IPS-15b (cell line): ENCODE results near the gene BICC1.
"Not testable (repeated sequence)": the region's sequence is repeated elsewhere in the genome, so short reads cannot be mapped to it uniquely, and the experiment has no call there.

Experiments
- H3K27me3 ChIP-seq: one replicate; pipeline ENCODE4 v1.6.1; 2013; ENCODE audit warnings: low read length; ENCODE audit not compliant: control insufficient read depth, insufficient read depth
- H3K36me3 ChIP-seq: one replicate; pipeline ENCODE4 v1.6.1; 2013; ENCODE audit warnings: low read length; ENCODE audit not compliant: control insufficient read depth, insufficient read depth
- H3K4me1 ChIP-seq: one replicate; pipeline ENCODE4 v1.6.1; 2013; ENCODE audit warnings: mild to moderate bottlenecking, low read length; ENCODE audit not compliant: control insufficient read depth, insufficient read depth
- H3K4me3 ChIP-seq: one replicate; pipeline ENCODE4 v1.5.1; 2013; ENCODE audit warnings: low read depth, low read length
- H3K9ac ChIP-seq: one replicate; pipeline ENCODE4 v1.6.1; 2013; ENCODE audit warnings: low read depth, mild to moderate bottlenecking, low read length
- H3K9me3 ChIP-seq: one replicate; pipeline ENCODE4 v1.6.1; 2013; ENCODE audit warnings: mild to moderate bottlenecking, low read length; ENCODE audit not compliant: control insufficient read depth, insufficient read depth

BICC1 gene

GRCh38 chr10:58590152-58590840 lies 77.6 kb downstream of the BICC1 start:
- H3K9ac ChIP-seq: no peak overlapping the region
- no peaks in the 10 kb centered on the region for H3K9me3 ChIP-seq
- no peak overlapping the region for H3K4me3 ChIP-seq
- no peaks in the 10 kb centered on the region for H3K36me3 ChIP-seq
- no peaks in the 10 kb centered on the region for H3K27me3 ChIP-seq
- H3K4me1 ChIP-seq: no peaks in the 10 kb centered on the region

GRCh38 chr10:58590924-58591323 lies 78.3 kb downstream of the BICC1 start:
- Histone ChIP-seq H3K27me3 (no peaks in the 10 kb centered on the region), H3K36me3 (no peaks in the 10 kb centered on the region), H3K9ac (no peak overlapping the region), H3K4me3 (no peak overlapping the region), H3K4me1 (no peaks in the 10 kb centered on the region), H3K9me3 (no peaks in the 10 kb centered on the region)

- no peaks in the 10 kb centered on the region for H3K9me3 ChIP-seq
- H3K4me3 ChIP-seq: no peak overlapping the region
- H3K4me1 ChIP-seq: no peaks in the 10 kb centered on the region
- H3K36me3 ChIP-seq: no peaks in the 10 kb centered on the region
- no peak overlapping the region for H3K9ac ChIP-seq
- no peaks in the 10 kb centered on the region for H3K27me3 ChIP-seq
Measured at GRCh38 chr10:58593008-58593407, 80.3 kb downstream of the BICC1 start.

GRCh38 chr10:58597211-58597610 lies 84.5 kb downstream of the BICC1 start:
- H3K9ac ChIP-seq, H3K4me3 ChIP-seq, H3K27me3 ChIP-seq, H3K9me3 ChIP-seq, H3K4me1 ChIP-seq, H3K36me3 ChIP-seq: not testable (repeated sequence)

- Histone ChIP-seq H3K4me3 (no peak overlapping the region), H3K27me3 (no peaks in the 10 kb centered on the region), H3K9me3 (no peaks in the 10 kb centered on the region), H3K9ac (no peak overlapping the region), H3K4me1 (no peaks in the 10 kb centered on the region), H3K36me3 (no peaks in the 10 kb centered on the region)
Measured at GRCh38 chr10:58599927-58600553, 87.4 kb downstream of the BICC1 start.

GRCh38 chr10:58608351-58608750 lies 95.7 kb downstream of the BICC1 start:
- H3K9ac ChIP-seq: no peak overlapping the region
- H3K27me3 ChIP-seq: no peaks in the 10 kb centered on the region
- no peaks in the 10 kb centered on the region for H3K9me3 ChIP-seq
- no peaks in the 10 kb centered on the region for H3K4me1 ChIP-seq
- no peak overlapping the region for H3K4me3 ChIP-seq
- no peaks in the 10 kb centered on the region for H3K36me3 ChIP-seq

- H3K9me3 ChIP-seq: no peaks in the 10 kb centered on the region
- H3K9ac ChIP-seq: no peak overlapping the region
Measured at GRCh38 chr10:58608826-58609531, 96.3 kb downstream of the BICC1 start.

GRCh38 chr10:58609532-58610150 lies 97.0 kb downstream of the BICC1 start:
- Histone ChIP-seq H3K4me3 (no peak overlapping the region), H3K36me3 (no peaks in the 10 kb centered on the region), H3K9me3 (no peaks in the 10 kb centered on the region), H3K27me3 (no peaks in the 10 kb centered on the region), H3K9ac (no peak overlapping the region), H3K4me1 (no peaks in the 10 kb centered on the region)

More at GRCh38 chr10:58608826-58609531, 96.3 kb downstream of the BICC1 start:
- Histone ChIP-seq H3K4me3 (no peak overlapping the region), H3K27me3 (no peaks in the 10 kb centered on the region), H3K4me1 (no peaks in the 10 kb centered on the region), H3K36me3 (no peaks in the 10 kb centered on the region)

GRCh38 chr10:58615237-58615935 lies 102.7 kb downstream of the BICC1 start:
- no peak overlapping the region for H3K4me3 ChIP-seq
- no peak overlapping the region for H3K9ac ChIP-seq
- H3K9me3 ChIP-seq: no peaks in the 10 kb centered on the region
- H3K27me3 ChIP-seq: no peaks in the 10 kb centered on the region
- no peaks in the 10 kb centered on the region for H3K36me3 ChIP-seq
- H3K4me1 ChIP-seq: no peaks in the 10 kb centered on the region

- no peaks in the 10 kb centered on the region for H3K27me3 ChIP-seq
- H3K9me3 ChIP-seq: no peaks in the 10 kb centered on the region
- H3K9ac ChIP-seq: no peak overlapping the region
- H3K4me3 ChIP-seq: no peak overlapping the region
- H3K36me3 ChIP-seq: no peaks in the 10 kb centered on the region
- no peaks in the 10 kb centered on the region for H3K4me1 ChIP-seq
Measured at GRCh38 chr10:58618158-58618676, 105.5 kb downstream of the BICC1 start.

GRCh38 chr10:58621379-58622077 lies 108.9 kb downstream of the BICC1 start:
- Histone ChIP-seq H3K27me3 (no peaks in the 10 kb centered on the region), H3K4me1 (no peaks in the 10 kb centered on the region), H3K4me3 (no peak overlapping the region), H3K36me3 (no peaks in the 10 kb centered on the region), H3K9me3 (no peaks in the 10 kb centered on the region), H3K9ac (no peak overlapping the region)
